ENCODE results near the gene ZIC1.

The ZIC1 gene

GRCh38 chr3:147447224-147447623 lies 38.1 kb downstream of the ZIC1 start:
- H3K9ac ChIP-seq (ENCODE audit: low read length), result no peak overlapping the region
- no peaks in the 10 kb centered on the region for H3K9me2 ChIP-seq (replicated peaks; ENCODE audit: insufficient read depth, low read length)
- no peaks in the 10 kb centered on the region for H3K79me2 ChIP-seq (ENCODE audit: low read length)
- TF ChIP-seq CTCF (IDR thresholded peaks at IDR 0.05; ENCODE audit: low read length), result no peak
- no peak for TF ChIP-seq EZH2 (optimal IDR thresholded peaks at IDR 0.05; ENCODE audit: low read depth, low read length)
- no peak for TF ChIP-seq EZH2phosphoT487 (IDR thresholded peaks at IDR 0.05; ENCODE audit: low read length)
- no peak overlapping the region for H3K27ac ChIP-seq (ENCODE audit: low read length)
- H3K4me2 ChIP-seq (ENCODE audit: low read depth, low read length), result no peak overlapping the region
- no peaks in the 10 kb centered on the region for H3K27me3 ChIP-seq (replicated peaks; ENCODE audit: insufficient read depth, low read length)
- no peaks in the 10 kb centered on the region for H3F3A ChIP-seq (ENCODE audit: insufficient read depth, low read length)
- H3K4me3 ChIP-seq (ENCODE audit: low read length), result no peak overlapping the region
- no peaks in the 10 kb centered on the region for H3K4me1 ChIP-seq (ENCODE audit: low read length)
- DNase-seq, result no peak
- H4K20me1 ChIP-seq (ENCODE audit: insufficient read depth, low read length), result no peaks in the 10 kb centered on the region
- H2AFZ ChIP-seq (ENCODE audit: low read length), result no peak overlapping the region
- H3K36me3 ChIP-seq (replicated peaks; ENCODE audit: insufficient read depth, low read length), result no peaks in the 10 kb centered on the region
- H3K9me3 ChIP-seq (replicated peaks; ENCODE audit: insufficient read depth, low read length), result no peaks in the 10 kb centered on the region

DNA sequence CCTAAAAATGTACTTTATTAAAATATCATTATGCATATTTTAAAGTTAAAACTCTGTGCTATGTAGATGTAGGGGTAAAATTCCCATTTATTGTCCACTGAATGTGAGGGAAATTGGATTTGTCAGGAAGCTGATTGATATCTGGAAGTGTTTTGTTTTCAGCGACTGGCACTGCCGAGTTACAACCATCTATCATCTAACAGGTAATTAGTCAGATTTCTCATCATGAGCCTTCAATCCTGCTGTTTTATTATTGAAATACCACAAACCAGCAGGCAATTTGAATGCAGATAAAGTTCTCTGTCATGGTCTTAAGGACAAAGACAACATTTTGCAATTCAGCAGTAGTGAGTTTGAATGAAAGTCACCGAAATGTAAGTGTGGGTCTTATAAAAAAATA lies 40.5 kb downstream of the ZIC1 start:
- Histone ChIP-seq H3K9me2 (replicated peaks; ENCODE audit: insufficient read depth, low read length) (no peaks in the 10 kb centered on the region), H2AFZ (ENCODE audit: low read length) (no peak overlapping the region), H3K9ac (ENCODE audit: low read length) (no peak overlapping the region), H3K4me2 (ENCODE audit: low read depth, low read length) (no peak overlapping the region), H3F3A (ENCODE audit: insufficient read depth, low read length) (no peaks in the 10 kb centered on the region), H4K20me1 (ENCODE audit: insufficient read depth, low read length) (no peaks in the 10 kb centered on the region), H3K79me2 (ENCODE audit: low read length) (no peaks in the 10 kb centered on the region), H3K4me1 (ENCODE audit: low read length) (no peaks in the 10 kb centered on the region), H3K9me3 (replicated peaks; ENCODE audit: insufficient read depth, low read length) (no peaks in the 10 kb centered on the region), H3K4me3 (ENCODE audit: low read length) (no peak overlapping the region), H3K27ac (ENCODE audit: low read length) (no peak overlapping the region), H3K27me3 (replicated peaks; ENCODE audit: insufficient read depth, low read length) (no peaks in the 10 kb centered on the region), H3K36me3 (replicated peaks; ENCODE audit: insufficient read depth, low read length) (no peaks in the 10 kb centered on the region)
- no peak for DNase-seq
- TF ChIP-seq EZH2 (optimal IDR thresholded peaks at IDR 0.05; ENCODE audit: low read depth, low read length) (no peak), EZH2phosphoT487 (IDR thresholded peaks at IDR 0.05; ENCODE audit: low read length) (no peak), CTCF (IDR thresholded peaks at IDR 0.05; ENCODE audit: low read length) (no peak)

GRCh38 chr3:147458995-147459704 lies 50.0 kb downstream of the ZIC1 start:
- TF ChIP-seq EZH2phosphoT487 (IDR thresholded peaks at IDR 0.05; ENCODE audit: low read length) (no peak), EZH2 (optimal IDR thresholded peaks at IDR 0.05; ENCODE audit: low read depth, low read length) (no peak)
- H3K4me2 ChIP-seq (ENCODE audit: low read depth, low read length), result no peak overlapping the region
- H3K9me3 ChIP-seq (replicated peaks; ENCODE audit: insufficient read depth, low read length), result no peaks in the 10 kb centered on the region; the same call in 1 of the 2 replicates
- H3K27me3 ChIP-seq (replicated peaks; ENCODE audit: insufficient read depth, low read length), result no peaks in the 10 kb centered on the region
- no peak for DNase-seq
- H2AFZ ChIP-seq (ENCODE audit: low read length), result no peak overlapping the region
- no peaks in the 10 kb centered on the region for H3K79me2 ChIP-seq (ENCODE audit: low read length)
- no peaks in the 10 kb centered on the region for H4K20me1 ChIP-seq (ENCODE audit: insufficient read depth, low read length)
- no peak overlapping the region for H3K4me3 ChIP-seq (ENCODE audit: low read length)
- H3K4me1 ChIP-seq (ENCODE audit: low read length), result no peaks in the 10 kb centered on the region
- H3K9me2 ChIP-seq (replicated peaks; ENCODE audit: insufficient read depth, low read length), result no peaks in the 10 kb centered on the region
- H3K27ac ChIP-seq (ENCODE audit: low read length), result no peak overlapping the region
- no peaks in the 10 kb centered on the region for H3F3A ChIP-seq (ENCODE audit: insufficient read depth, low read length)
- H3K36me3 ChIP-seq (replicated peaks; ENCODE audit: insufficient read depth, low read length), result no peaks in the 10 kb centered on the region
- H3K9ac ChIP-seq (ENCODE audit: low read length), result no peak overlapping the region

GRCh38 chr3:147462856-147463255 lies 53.7 kb downstream of the ZIC1 start:
- no peaks in the 10 kb centered on the region for H3K27me3 ChIP-seq (replicated peaks; ENCODE audit: insufficient read depth, low read length)
- no peaks in the 10 kb centered on the region for H3K36me3 ChIP-seq (replicated peaks; ENCODE audit: insufficient read depth, low read length)
- DNase-seq, result no peak
- TF ChIP-seq EZH2phosphoT487 (IDR thresholded peaks at IDR 0.05; ENCODE audit: low read length) (no peak), EZH2 (optimal IDR thresholded peaks at IDR 0.05; ENCODE audit: low read depth, low read length) (no peak), CTCF (IDR thresholded peaks at IDR 0.05; ENCODE audit: low read length) (no peak)
- H3K9me2 ChIP-seq (replicated peaks; ENCODE audit: insufficient read depth, low read length), result no peaks in the 10 kb centered on the region
- no peaks in the 10 kb centered on the region for H3K4me1 ChIP-seq (ENCODE audit: low read length)
- H3K9me3 ChIP-seq (replicated peaks; ENCODE audit: insufficient read depth, low read length), result no peaks in the 10 kb centered on the region; the same call in 1 of the 2 replicates
- H3K27ac ChIP-seq (ENCODE audit: low read length), result no peak overlapping the region
- H3K79me2 ChIP-seq (ENCODE audit: low read length), result no peaks in the 10 kb centered on the region
- H3F3A ChIP-seq (ENCODE audit: insufficient read depth, low read length), result no peaks in the 10 kb centered on the region
- H3K4me3 ChIP-seq (ENCODE audit: low read length), result no peak overlapping the region
- no peak overlapping the region for H2AFZ ChIP-seq (ENCODE audit: low read length)
- H3K9ac ChIP-seq (ENCODE audit: low read length), result no peak overlapping the region
- no peaks in the 10 kb centered on the region for H4K20me1 ChIP-seq (ENCODE audit: insufficient read depth, low read length)
- no peak overlapping the region for H3K4me2 ChIP-seq (ENCODE audit: low read depth, low read length)

Measured in MM.1S (cell line).